Pancreas (tissue), 10 donors: Measurements from ENCODE around the gene TMPRSS11F. TPM values are rescaled to one million over a fixed set of nuclear protein-coding genes. Genes with fewer than 3 reads are reported as not detected.

ENCODE experiments used
- ATAC-seq, 4 donors: fragments of 200-7000 bp; cut with Tn5 transposase; one replicate each; pipeline versions ENCODE4 v1.8.0 to v1.9.1; 2020; ENCODE audit warnings: mild to moderate bottlenecking in 4 of 4, moderate library complexity in 4 of 4
- DNase-seq, 6 donors: peaks; one replicate each; pipeline ENCODE4 v3.0.0-alpha.2; 2020
- FAIRE-seq: peaks from 2 replicates; lab custom pipeline; 2012; peaks lifted over from hg19 to GRCh38; lab: Jason Lieb, UNC
- H3K27ac ChIP-seq, 4 donors: fragments of 200-600 bp; sonication (generic); 1 replicate in 3 of 4; 2 replicates in 1 of 4; pipeline versions ENCODE4 v1.5.0 to v1.8.0; 2020
- H3K27me3 ChIP-seq, 4 donors: fragments of 200-600 bp; one replicate each; pipeline ENCODE4 v1.8.0; 2021
- H3K36me3 ChIP-seq, 3 donors: fragments of 200-600 bp; sonication (generic) in 1 of 3; one replicate each; pipeline versions ENCODE4 v1.5.0 to v1.8.0; 2020 to 2021
- H3K4me1 ChIP-seq, 3 donors: fragments of 200-600 bp; one replicate each; pipeline ENCODE4 v1.8.0; 2021
- H3K4me3 ChIP-seq, 4 donors: fragments of 200-600 bp; sonication (generic) in 2 of 4; one replicate each; pipeline versions ENCODE4 v1.5.0 to v1.8.0; 2020 to 2021
- H3K9me3 ChIP-seq, 4 donors: fragments of 200-600 bp; one replicate each; pipeline ENCODE4 v1.8.0; 2021
- WGBS, 2 donors: extraction: QIAGEN DNeasy Blood & Tissue Kit; methylation state at CpG; one replicate each; pipeline ENCODE4 v1.1.7; 2013; 5-methylcytosine and 5-hydroxymethylcytosine counted together
- intact Hi-C, 3 donors: fragments of 100-400 bp; cut with DNase I; formaldehyde crosslinking; loops; one replicate each; pipeline versions ENCODE4 v1.11.1 to v1.14.2; 2022
- polyA plus RNA-seq, 2 donors: library from polyadenylated mRNA; stranded (reverse); fragments of 200-250 nt; gene quantifications; one replicate each; pipeline ENCODE4 v1.2.3, GENCODE V29; 2013
- total RNA-seq, 6 donors: library from RNA; stranded (reverse); fragmentation: NEBNext Ultra II Directional in 4 of 6; extraction: Animal tissue kit (Norgen Biotek cat#: 25700) in 4 of 6; gene quantifications; one replicate each; pipeline versions ENCODE4 v1.2.1 to v1.2.4, GENCODE V29; 2021 to 2023
- TF ChIP-seq, protein P1 (sequence below), 4 donors: fragments of 200-600 bp; sonication (generic) in 3 of 4; IDR thresholded peaks; one replicate each; pipeline versions ENCODE4 v1.5.0 to v1.8.0; 2021; ENCODE audit warnings: antibody characterized with exemption in 4 of 4
- donor health status: healthy with polysubstance abuse.
- donor health status: DM: no; HTN: no; CAD: no; lungs with moderate emphysema.
- donor health status: DM: no; HTN: no; CAD: no.
- donor health status: control.
- donor health status: control.
- donor health status: Bipolar disorder and iron deficiency.
- donor health status: DM: yes; HTN: yes; CAD: no.
- donor health status: DM: no; HTN: no; CAD: no.
- donor health status: DM: no; HTN: no; CAD: no.
- donor health status: DM: yes; HTN: yes; CAD: no.

The TMPRSS11F gene
- total and polyA plus RNA-seq, 8 donors, result not detected

DNA sequence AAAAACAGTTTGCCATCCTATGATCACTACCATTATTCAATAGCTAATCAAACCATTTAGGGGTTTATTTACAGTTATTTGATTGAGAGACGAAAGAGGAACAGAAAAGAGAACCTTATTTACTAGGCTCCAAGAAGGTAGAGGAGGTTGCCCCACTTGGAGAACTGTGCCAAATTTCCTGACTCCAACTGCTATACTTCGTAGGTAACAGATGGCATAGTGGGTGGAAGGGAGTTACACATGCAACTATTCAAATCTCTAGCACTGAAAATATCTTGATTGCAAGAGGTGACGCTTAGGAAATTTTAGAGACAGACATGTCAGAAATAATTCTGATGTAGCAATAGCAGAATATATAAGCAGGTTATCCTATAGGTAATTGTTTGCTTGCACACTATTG is 38.0 kb upstream of the TMPRSS11F start:
- WGBS, 2 donors, result 59 to 70% methylated on average over 3 of the region's 3 CpGs
- no peak overlapping the region for H3K27ac ChIP-seq
- DNase-seq, result no peak
- H3K36me3 ChIP-seq, result no peaks in the 10 kb centered on the region
- ATAC-seq, result no peak
- no peaks in the 10 kb centered on the region for H3K27me3 ChIP-seq
- no peak for FAIRE-seq
- no peak overlapping the region for H3K4me3 ChIP-seq
- H3K9me3 ChIP-seq, result no peaks in the 10 kb centered on the region
- intact Hi-C loops, result no loop called here
- TF ChIP-seq, protein P1, sequence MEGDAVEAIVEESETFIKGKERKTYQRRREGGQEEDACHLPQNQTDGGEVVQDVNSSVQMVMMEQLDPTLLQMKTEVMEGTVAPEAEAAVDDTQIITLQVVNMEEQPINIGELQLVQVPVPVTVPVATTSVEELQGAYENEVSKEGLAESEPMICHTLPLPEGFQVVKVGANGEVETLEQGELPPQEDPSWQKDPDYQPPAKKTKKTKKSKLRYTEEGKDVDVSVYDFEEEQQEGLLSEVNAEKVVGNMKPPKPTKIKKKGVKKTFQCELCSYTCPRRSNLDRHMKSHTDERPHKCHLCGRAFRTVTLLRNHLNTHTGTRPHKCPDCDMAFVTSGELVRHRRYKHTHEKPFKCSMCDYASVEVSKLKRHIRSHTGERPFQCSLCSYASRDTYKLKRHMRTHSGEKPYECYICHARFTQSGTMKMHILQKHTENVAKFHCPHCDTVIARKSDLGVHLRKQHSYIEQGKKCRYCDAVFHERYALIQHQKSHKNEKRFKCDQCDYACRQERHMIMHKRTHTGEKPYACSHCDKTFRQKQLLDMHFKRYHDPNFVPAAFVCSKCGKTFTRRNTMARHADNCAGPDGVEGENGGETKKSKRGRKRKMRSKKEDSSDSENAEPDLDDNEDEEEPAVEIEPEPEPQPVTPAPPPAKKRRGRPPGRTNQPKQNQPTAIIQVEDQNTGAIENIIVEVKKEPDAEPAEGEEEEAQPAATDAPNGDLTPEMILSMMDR (IDR thresholded peaks at IDR 0.05), result no peak
- H3K4me1 ChIP-seq, result no peaks in the 10 kb centered on the region

DNA sequence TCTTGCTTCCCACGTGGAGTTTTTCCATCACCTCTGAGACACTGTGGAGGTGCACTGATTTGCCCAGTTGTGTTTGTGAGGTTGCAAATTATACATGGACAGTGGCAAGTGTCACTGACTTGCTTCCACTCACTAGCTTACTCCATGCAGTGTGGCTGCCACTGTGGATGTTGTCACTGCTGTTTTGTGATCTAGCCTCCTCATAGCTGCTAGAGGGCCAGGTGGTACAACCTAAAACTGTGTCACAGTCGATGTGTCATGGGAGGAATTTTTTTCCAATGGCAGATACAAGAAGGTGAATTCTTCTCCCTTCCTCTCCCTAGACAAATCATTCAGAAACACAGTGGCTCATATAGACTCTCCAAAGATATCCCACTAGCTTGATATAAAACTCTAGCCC is 37.5 kb upstream of the TMPRSS11F start:
- H3K27me3 ChIP-seq, result no peaks in the 10 kb centered on the region
- no peak overlapping the region for H3K4me3 ChIP-seq
- no peaks in the 10 kb centered on the region for H3K9me3 ChIP-seq
- no peaks in the 10 kb centered on the region for H3K36me3 ChIP-seq
- no peak for ATAC-seq
- no peaks in the 10 kb centered on the region for H3K4me1 ChIP-seq
- TF ChIP-seq, protein P1 (IDR thresholded peaks at IDR 0.05), result no peak
- no peak for DNase-seq
- no peak overlapping the region for H3K27ac ChIP-seq
- FAIRE-seq, result no peak
- intact Hi-C loops, result no loop called here
- WGBS, 2 donors, result 40 to 51% methylated on average over 2 of the region's 2 CpGs

DNA sequence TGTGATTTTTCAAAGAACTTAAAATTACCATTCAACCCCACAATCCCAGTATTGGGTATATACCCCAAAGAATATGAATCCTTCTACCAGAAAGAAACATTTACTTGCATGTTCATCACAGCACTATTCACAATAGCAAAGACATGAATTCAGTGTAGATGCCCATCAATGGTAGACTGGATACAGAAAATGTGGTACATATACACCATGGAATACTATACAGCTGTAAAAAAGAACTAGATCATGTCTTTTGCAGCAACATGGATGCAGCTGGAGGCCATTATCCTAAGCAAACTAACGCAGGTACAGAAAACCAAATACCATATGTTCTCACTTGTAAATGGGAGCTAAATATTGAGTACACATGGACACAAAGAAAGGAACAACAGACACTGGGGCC is 34.1 kb upstream of the TMPRSS11F start:
- FAIRE-seq (no peak), ATAC-seq (no peak), DNase-seq (no peak)
- Histone ChIP-seq H3K9me3 (no peaks in the 10 kb centered on the region), H3K4me1 (no peaks in the 10 kb centered on the region), H3K4me3 (no peak overlapping the region), H3K27ac (no peak overlapping the region), H3K36me3 (no peaks in the 10 kb centered on the region), H3K27me3 (no peaks in the 10 kb centered on the region)
- 70 to 76% methylated on average over 1 of the region's 1 CpG for WGBS, 2 donors
- intact Hi-C loops, result no loop called here
- TF ChIP-seq, protein P1 (IDR thresholded peaks at IDR 0.05), result no peak

DNA sequence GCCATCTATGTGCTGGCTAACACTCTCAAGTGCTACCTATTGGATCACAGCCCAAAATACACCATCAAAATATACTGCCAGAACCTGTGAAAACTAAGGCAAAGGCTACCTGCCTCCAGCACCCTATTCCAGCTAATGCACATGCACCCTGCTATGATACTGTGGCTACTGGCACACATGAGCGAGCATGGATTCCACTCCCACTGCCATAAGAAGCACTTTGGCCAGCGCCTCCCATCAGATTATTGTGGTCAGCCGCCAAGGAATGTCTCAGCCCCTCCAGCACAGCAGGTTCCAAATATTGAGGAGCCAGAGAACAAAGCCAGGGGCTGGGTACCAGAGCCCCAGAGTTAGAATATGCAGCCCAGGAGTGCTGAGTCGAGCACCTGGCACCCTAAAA is 32.5 kb upstream of the TMPRSS11F start:
- Histone ChIP-seq H3K27me3 (no peaks in the 10 kb centered on the region), H3K27ac (no peak overlapping the region), H3K4me3 (no peak overlapping the region), H3K36me3 (no peaks in the 10 kb centered on the region), H3K4me1 (no peaks in the 10 kb centered on the region), H3K9me3 (no peaks in the 10 kb centered on the region)
- TF ChIP-seq, protein P1 (IDR thresholded peaks at IDR 0.05), result no peak
- no peak for ATAC-seq
- 47 to 61% methylated on average over 4 of the region's 4 CpGs for WGBS, 2 donors
- FAIRE-seq, result no peak
- no peak for DNase-seq
- intact Hi-C loops, result no loop called here

DNA sequence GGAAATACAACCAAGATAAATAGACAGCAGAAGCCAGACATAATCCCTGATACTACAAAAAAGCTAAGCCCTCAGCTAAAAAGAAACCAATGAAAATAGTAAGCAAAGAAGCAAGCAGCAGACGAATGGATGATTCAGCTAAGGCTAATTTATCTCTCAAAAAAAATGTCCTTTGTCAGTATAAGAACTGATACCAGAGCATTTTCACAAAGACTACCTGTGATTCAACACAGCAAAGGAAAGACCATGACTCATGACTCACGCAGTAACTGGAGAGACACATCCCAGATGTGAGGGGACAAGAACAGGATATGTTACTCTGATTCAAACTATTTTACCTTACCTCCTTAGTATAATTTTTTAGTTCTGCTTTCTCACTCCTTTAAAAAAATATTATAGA is 22.7 kb upstream of the TMPRSS11F start:
- ATAC-seq (no peak), FAIRE-seq (no peak), DNase-seq (no peak)
- Histone ChIP-seq H3K9me3 (no peaks in the 10 kb centered on the region), H3K27ac (no peak overlapping the region), H3K4me1 (no peaks in the 10 kb centered on the region), H3K36me3 (no peaks in the 10 kb centered on the region), H3K4me3 (no peak overlapping the region), H3K27me3 (no peaks in the 10 kb centered on the region)
- 31 to 33% methylated on average over 2 of the region's 2 CpGs for WGBS, 2 donors
- TF ChIP-seq, protein P1 (IDR thresholded peaks at IDR 0.05), result no peak
- intact Hi-C loops, result no loop called here
